Breast epithelium (tissue), 4 donors: ENCODE results near the gene RPS6KL1. TPM values are rescaled to one million over a fixed set of nuclear protein-coding genes. Genes with fewer than 3 reads are reported as not detected.

Experiments
- DNase-seq, 2 donors: peaks; one replicate each; pipeline ENCODE4 v3.0.0-alpha.2; 2019; ENCODE audit warnings: low spot score in 2 of 2
- H3K27ac ChIP-seq, 2 donors: fragments of 200-600 bp; sonication (generic) in 1 of 2; one replicate each; pipeline ENCODE4 v1.5.1; 2016 to 2019; ENCODE audit warnings: mild to moderate bottlenecking in 1 of 2
- H3K27me3 ChIP-seq, 2 donors: fragments of 200-600 bp; sonication (generic) in 1 of 2; one replicate each; pipeline versions ENCODE4 v1.5.1 to v1.6.0; 2017 to 2019; ENCODE audit warnings: control low read depth in 1 of 2, mild to moderate bottlenecking in 1 of 2
- H3K36me3 ChIP-seq: fragments of 200-600 bp; one replicate; pipeline ENCODE4 v1.5.1; 2019
- H3K4me1 ChIP-seq, 2 donors: fragments of 200-600 bp; sonication (generic); one replicate each; pipeline ENCODE4 v1.5.1; 2016 to 2019; ENCODE audit warnings: control low read depth in 1 of 2
- H3K4me3 ChIP-seq, 3 donors: fragments of 200-600 bp; sonication (generic); 1 replicate in 2 of 3; 2 replicates in 1 of 3; pipeline ENCODE4 v1.5.1; 2016 to 2019; ENCODE audit warnings: mild to moderate bottlenecking in 3 of 3, moderate library complexity in 2 of 3
- H3K9me3 ChIP-seq, 2 donors: fragments of 200-600 bp; sonication (generic) in 1 of 2; one replicate each; pipeline ENCODE4 v1.5.1; 2016 to 2019; ENCODE audit warnings: control low read depth in 1 of 2
- POLR2A ChIP-seq: fragments of 450-650 bp; IDR thresholded peaks from one replicate; pipeline ENCODE4 v1.6.1; 2016; ENCODE audit warnings: antibody characterized with exemption, mild to moderate bottlenecking, moderate library complexity
- POLR2AphosphoS5 ChIP-seq, 3 donors: sonication (generic); formaldehyde crosslinking; IDR thresholded peaks; one replicate each; pipeline ENCODE4 v1.6.1; 2017; ENCODE audit warnings: antibody characterized with exemption in 3 of 3
- intact Hi-C: fragments of 100-400 bp; cut with DNase I; formaldehyde crosslinking; loops from one replicate; pipeline ENCODE4 v1.15.1; 2023; ENCODE audit warnings: low total_unique reads
- total RNA-seq, 3 donors: library from RNA; depleted of rRNA; stranded (reverse); fragments of >200 nt; gene quantifications; one replicate each; pipeline ENCODE4 v1.1.0, GENCODE V29; 2016
- TF ChIP-seq, protein P1 (sequence below), 3 donors: fragments of 450-650 bp; IDR thresholded peaks; one replicate each; pipeline ENCODE4 v1.5.1; 2016 to 2017; ENCODE audit warnings: antibody characterized with exemption in 3 of 3, mild to moderate bottlenecking in 3 of 3, moderate library complexity in 3 of 3

The RPS6KL1 gene
- total RNA-seq, 3 donors from 2014 or later = 2.9 to 5.6 (median 3.3) TPM

DNA sequence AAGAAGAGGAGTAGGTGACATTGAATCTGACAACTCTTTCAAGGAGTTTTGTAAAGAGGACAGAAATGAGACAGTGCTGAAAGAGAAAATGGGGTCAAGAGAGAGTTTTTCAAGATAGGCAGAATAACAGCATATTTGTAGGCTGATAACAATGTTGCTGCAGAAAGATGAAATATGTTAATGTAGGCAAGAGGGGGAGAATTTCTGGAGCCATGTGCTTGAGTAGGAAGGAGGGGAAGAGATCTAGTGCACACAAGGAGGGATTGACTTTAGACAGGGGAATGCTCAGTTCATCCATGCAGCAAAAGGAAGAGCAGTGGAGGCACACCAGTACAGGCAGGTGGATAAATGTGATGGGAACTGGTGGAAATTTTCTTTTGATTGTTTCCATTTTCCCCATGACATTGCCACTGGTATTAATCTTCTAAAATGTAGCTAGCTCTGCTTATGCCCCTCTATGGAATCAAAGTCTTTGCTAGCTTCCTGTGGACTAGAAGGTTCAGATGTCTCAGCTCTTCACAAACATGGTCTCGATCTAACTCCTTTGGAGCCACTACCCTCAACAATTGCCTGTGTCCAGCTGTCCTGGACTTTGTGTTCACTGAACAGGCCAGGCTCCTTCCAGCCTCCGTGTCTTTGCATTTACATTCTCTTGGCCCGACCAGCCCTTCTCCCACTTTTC, 56.2 kb downstream of the RPS6KL1 start:
- Histone ChIP-seq H3K4me1 (no peaks in the 10 kb centered on the region), H3K4me3 (no peak overlapping the region), H3K27ac (no peak overlapping the region), H3K36me3 (no peaks in the 10 kb centered on the region), H3K27me3 (no peaks in the 10 kb centered on the region), H3K9me3 (no peaks in the 10 kb centered on the region)
- TF ChIP-seq, protein P1, sequence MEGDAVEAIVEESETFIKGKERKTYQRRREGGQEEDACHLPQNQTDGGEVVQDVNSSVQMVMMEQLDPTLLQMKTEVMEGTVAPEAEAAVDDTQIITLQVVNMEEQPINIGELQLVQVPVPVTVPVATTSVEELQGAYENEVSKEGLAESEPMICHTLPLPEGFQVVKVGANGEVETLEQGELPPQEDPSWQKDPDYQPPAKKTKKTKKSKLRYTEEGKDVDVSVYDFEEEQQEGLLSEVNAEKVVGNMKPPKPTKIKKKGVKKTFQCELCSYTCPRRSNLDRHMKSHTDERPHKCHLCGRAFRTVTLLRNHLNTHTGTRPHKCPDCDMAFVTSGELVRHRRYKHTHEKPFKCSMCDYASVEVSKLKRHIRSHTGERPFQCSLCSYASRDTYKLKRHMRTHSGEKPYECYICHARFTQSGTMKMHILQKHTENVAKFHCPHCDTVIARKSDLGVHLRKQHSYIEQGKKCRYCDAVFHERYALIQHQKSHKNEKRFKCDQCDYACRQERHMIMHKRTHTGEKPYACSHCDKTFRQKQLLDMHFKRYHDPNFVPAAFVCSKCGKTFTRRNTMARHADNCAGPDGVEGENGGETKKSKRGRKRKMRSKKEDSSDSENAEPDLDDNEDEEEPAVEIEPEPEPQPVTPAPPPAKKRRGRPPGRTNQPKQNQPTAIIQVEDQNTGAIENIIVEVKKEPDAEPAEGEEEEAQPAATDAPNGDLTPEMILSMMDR (IDR thresholded peaks at IDR 0.05) = no peak
- no peak for TF ChIP-seq POLR2AphosphoS5 (IDR thresholded peaks at IDR 0.05)
- TF ChIP-seq POLR2A = no peak
- intact Hi-C loops = no loop called here
- DNase-seq = no peak

DNA sequence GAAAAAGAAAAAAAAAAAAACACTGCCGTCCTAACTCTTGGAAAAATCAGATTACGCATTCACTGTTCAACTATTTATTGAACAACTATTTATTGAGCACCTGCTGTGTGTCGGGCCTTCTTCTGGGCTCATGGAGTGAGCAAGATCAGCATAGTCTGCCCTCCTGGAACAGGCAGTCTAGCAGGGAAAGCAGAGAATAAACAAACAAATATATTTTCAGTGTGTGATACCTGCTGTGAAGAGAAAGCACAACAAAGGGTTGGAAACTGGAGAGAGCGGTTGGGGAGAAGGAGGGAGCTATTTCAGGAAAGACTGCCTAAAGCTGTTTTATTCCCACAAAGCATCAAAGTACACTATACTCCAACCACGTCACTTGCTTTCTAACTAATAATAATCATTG, 57.9 kb downstream of the RPS6KL1 start:
- Histone ChIP-seq H3K4me1 (no peaks in the 10 kb centered on the region), H3K4me3 (no peak overlapping the region), H3K36me3 (no peaks in the 10 kb centered on the region), H3K9me3 (no peaks in the 10 kb centered on the region), H3K27me3 (no peaks in the 10 kb centered on the region), H3K27ac (no peak overlapping the region)
- intact Hi-C loops = no loop called here
- TF ChIP-seq POLR2A (no peak), POLR2AphosphoS5 (IDR thresholded peaks at IDR 0.05) (no peak)
- TF ChIP-seq, protein P1 (IDR thresholded peaks at IDR 0.05) = no peak
- DNase-seq = no peak

DNA sequence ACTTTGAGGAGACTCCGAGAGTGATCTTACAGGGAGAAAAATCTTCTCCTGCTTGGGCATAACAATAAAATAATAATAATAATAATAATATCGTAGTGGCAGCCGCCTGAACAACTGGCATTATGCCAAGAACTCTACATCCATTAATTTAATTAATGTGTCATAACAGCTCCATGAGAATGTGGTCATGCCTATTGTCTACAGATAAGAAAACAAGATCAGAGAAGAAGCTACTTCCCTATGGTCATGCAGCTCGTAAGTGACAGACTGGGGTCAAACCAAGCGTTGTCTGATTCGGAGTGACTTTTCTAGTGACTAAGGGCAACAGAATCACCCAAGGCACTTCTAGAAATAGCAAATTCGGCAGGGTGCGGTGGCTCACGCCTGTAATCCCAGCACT, 58.9 kb downstream of the RPS6KL1 start:
- intact Hi-C loops = no loop called here
- TF ChIP-seq POLR2AphosphoS5 (IDR thresholded peaks at IDR 0.05) (no peak), POLR2A (no peak)
- TF ChIP-seq, protein P1 (IDR thresholded peaks at IDR 0.05) = no peak
- Histone ChIP-seq H3K27ac (no peak overlapping the region), H3K4me3 (no peak overlapping the region), H3K9me3 (no peaks in the 10 kb centered on the region), H3K36me3 (no peaks in the 10 kb centered on the region), H3K4me1 (no peaks in the 10 kb centered on the region), H3K27me3 (no peaks in the 10 kb centered on the region)
- DNase-seq = no peak

DNA sequence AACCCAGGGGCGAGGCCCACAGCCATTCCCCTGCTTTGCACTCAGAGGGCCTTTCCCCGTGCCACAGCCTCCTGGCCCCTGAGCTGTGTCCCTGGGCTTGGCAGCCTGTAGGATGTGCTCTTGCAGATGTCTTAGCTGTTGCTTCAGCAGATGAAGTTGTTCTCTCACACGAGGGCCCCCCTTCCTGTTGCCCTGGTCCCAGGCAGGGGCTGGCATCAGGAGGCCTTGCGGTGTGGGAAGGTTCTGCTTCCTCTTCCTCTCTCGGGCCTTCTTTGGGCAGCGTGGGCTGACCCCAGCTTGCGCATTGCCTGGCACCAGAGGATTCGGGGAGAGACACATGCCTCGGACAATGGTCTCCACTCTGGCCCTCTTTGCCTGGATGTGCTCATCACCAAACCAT, 59.8 kb downstream of the RPS6KL1 start:
- Histone ChIP-seq H3K9me3 (no peaks in the 10 kb centered on the region), H3K36me3 (no peaks in the 10 kb centered on the region), H3K4me1 (no peaks in the 10 kb centered on the region), H3K27me3 (no peaks in the 10 kb centered on the region), H3K4me3 (no peak overlapping the region), H3K27ac (no peak overlapping the region)
- intact Hi-C loops = no loop called here
- TF ChIP-seq POLR2AphosphoS5 (IDR thresholded peaks at IDR 0.05) (no peak), POLR2A (no peak)
- TF ChIP-seq, protein P1 (IDR thresholded peaks at IDR 0.05) = no peak
- DNase-seq = no peak

DNA sequence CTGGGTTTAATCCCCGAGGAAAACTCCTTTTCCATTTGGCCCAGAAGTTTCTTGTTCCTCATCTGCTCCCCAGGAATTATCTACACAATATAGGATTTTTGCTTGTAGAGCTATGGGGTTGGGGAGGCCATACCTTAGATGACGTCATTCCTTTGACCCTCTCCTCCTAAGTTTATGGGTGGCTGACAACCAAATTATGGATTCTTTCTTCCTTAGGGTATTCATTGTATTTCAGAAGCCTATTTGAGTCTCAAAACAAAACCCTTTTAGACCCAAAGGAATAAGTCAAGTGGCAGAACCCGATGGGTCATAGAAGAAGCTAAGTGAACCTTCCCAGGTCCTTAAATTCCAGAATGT, 61.3 kb downstream of the RPS6KL1 start:
- Histone ChIP-seq H3K4me1 (no peaks in the 10 kb centered on the region), H3K27me3 (no peaks in the 10 kb centered on the region), H3K27ac (no peak overlapping the region), H3K9me3 (no peaks in the 10 kb centered on the region), H3K4me3 (no peak overlapping the region), H3K36me3 (no peaks in the 10 kb centered on the region)
- intact Hi-C loops = loop anchor here (2.0 kb wide), 1 partner anchor 17 kb away; no protein-coding TSS in a partner anchor
- TF ChIP-seq, protein P1 (IDR thresholded peaks at IDR 0.05) = no peak
- TF ChIP-seq POLR2A = no peak
- DNase-seq = no peak
